ENCODE measurements around the gene ZNF821. TPM values are rescaled to one million over a fixed set of nuclear protein-coding genes. Genes with fewer than 3 reads are reported as not detected.
A peak's percentile ranks its signal among the peaks of the same experiment; 100 is the strongest.

The ZNF821 gene
- total RNA-seq, 1 donor from 2014 or later, result 13.7 TPM

GRCh38 chr16:71853413-71853812 lies 30.6 kb downstream of the ZNF821 start:
- DNase-seq (ENCODE audit: low read depth), result no peak
- no peak for TF ChIP-seq CTCF (IDR thresholded peaks at IDR 0.05; ENCODE audit: insufficient read depth, low read length, poor library complexity, severe bottlenecking)
- no peaks in the 10 kb centered on the region for H3K27me3 ChIP-seq (ENCODE audit: control insufficient read depth, insufficient read depth, low read length)
- H3K4me3 ChIP-seq (ENCODE audit: low read depth, low read length), result no peak overlapping the region
- H3K36me3 ChIP-seq (ENCODE audit: control insufficient read depth, insufficient read depth, low read length), result peaks cover 3% of the 10 kb centered on the region

- Histone ChIP-seq H3K36me3 (ENCODE audit: control insufficient read depth, insufficient read depth, low read length) (peaks cover 3% of the 10 kb centered on the region), H3K27me3 (ENCODE audit: control insufficient read depth, insufficient read depth, low read length) (no peaks in the 10 kb centered on the region)
Measured at GRCh38 chr16:71852561-71852960, 31.4 kb downstream of the ZNF821 start.

GRCh38 chr16:71852158-71852557 lies 31.8 kb downstream of the ZNF821 start:
- no peak for DNase-seq (ENCODE audit: low read depth)
- no peak for TF ChIP-seq CTCF (IDR thresholded peaks at IDR 0.05; ENCODE audit: insufficient read depth, low read length, poor library complexity, severe bottlenecking)
- Histone ChIP-seq H3K36me3 (ENCODE audit: control insufficient read depth, insufficient read depth, low read length) (peaks cover 3% of the 10 kb centered on the region), H3K4me3 (ENCODE audit: low read depth, low read length) (no peak overlapping the region), H3K27me3 (ENCODE audit: control insufficient read depth, insufficient read depth, low read length) (no peaks in the 10 kb centered on the region)

More at GRCh38 chr16:71852561-71852960, 31.4 kb downstream of the ZNF821 start:
- no peak overlapping the region for H3K4me3 ChIP-seq (ENCODE audit: low read depth, low read length)
- no peak for TF ChIP-seq CTCF (IDR thresholded peaks at IDR 0.05; ENCODE audit: insufficient read depth, low read length, poor library complexity, severe bottlenecking)
- DNase-seq (ENCODE audit: low read depth), result no peak

GRCh38 chr16:71851746-71852145 lies 32.2 kb downstream of the ZNF821 start:
- Histone ChIP-seq H3K4me3 (ENCODE audit: low read depth, low read length) (no peak overlapping the region), H3K36me3 (ENCODE audit: control insufficient read depth, insufficient read depth, low read length) (peaks cover 3% of the 10 kb centered on the region), H3K27me3 (ENCODE audit: control insufficient read depth, insufficient read depth, low read length) (no peaks in the 10 kb centered on the region)
- no peak for TF ChIP-seq CTCF (IDR thresholded peaks at IDR 0.05; ENCODE audit: insufficient read depth, low read length, poor library complexity, severe bottlenecking)
- DNase-seq (ENCODE audit: low read depth), result no peak

- Histone ChIP-seq H3K27me3 (ENCODE audit: control insufficient read depth, insufficient read depth, low read length) (no peaks in the 10 kb centered on the region), H3K36me3 (ENCODE audit: control insufficient read depth, insufficient read depth, low read length) (peaks cover 3% of the 10 kb centered on the region), H3K4me3 (ENCODE audit: low read depth, low read length) (no peak overlapping the region)
- no peak for TF ChIP-seq CTCF (IDR thresholded peaks at IDR 0.05; ENCODE audit: insufficient read depth, low read length, poor library complexity, severe bottlenecking)
- no peak for DNase-seq (ENCODE audit: low read depth)
Measured at GRCh38 chr16:71848622-71849021, 35.4 kb downstream of the ZNF821 start.

- DNase-seq (ENCODE audit: low read depth), result no peak
- no peak for TF ChIP-seq CTCF (IDR thresholded peaks at IDR 0.05; ENCODE audit: insufficient read depth, low read length, poor library complexity, severe bottlenecking)
Measured at GRCh38 chr16:71847096-71847495, 36.9 kb downstream of the ZNF821 start.

More at GRCh38 chr16:71847096-71847495, 36.9 kb downstream of the ZNF821 start:
- no peaks in the 10 kb centered on the region for H3K27me3 ChIP-seq (ENCODE audit: control insufficient read depth, insufficient read depth, low read length)
- peak overlapping the region; percentile 99 for H3K4me3 ChIP-seq (ENCODE audit: low read depth, low read length)
- H3K36me3 ChIP-seq (ENCODE audit: control insufficient read depth, insufficient read depth, low read length), result peaks cover 3% of the 10 kb centered on the region

All from kidney epithelial cell (primary cell).